OCI-LY7 (cell line): ENCODE measurements around the gene NAA50. TPM values are rescaled to one million over a fixed set of nuclear protein-coding genes. Genes with fewer than 3 reads are reported as not detected.

Experiments
- BruUV-seq: library from RNA; stranded (reverse); fragments of 400-500 nt; replicated peaks from 2 replicates; lab custom pipeline; 2021; lab: Mats Ljungman, UMichigan
- CTCF ChIA-PET: fragments of 300-600 bp; sonication (Branson Sonifier 250); formaldehyde crosslinking; loops from one replicate; lab custom pipeline; 2022; ENCODE audit warnings: antibody characterized with exemption; ENCODE audit not compliant: unreplicated experiment; lab: Charles Lee
- POLR2A ChIA-PET: fragments of 300-600 bp; sonication (Branson Sonifier 250); formaldehyde crosslinking; loops from one replicate; lab custom pipeline; 2022; ENCODE audit warnings: antibody characterized with exemption; lab: Charles Lee
- DNase-seq: peaks from one replicate; pipeline ENCODE4 v3.0.0-alpha.2; 2015; ENCODE audit warnings: low spot score
- H2AFZ ChIP-seq: fragments of 200-600 bp; sonication (generic), shearing (Covaris generic); 2 replicates; pipeline ENCODE4 v1.6.1; 2014; ENCODE audit warnings: mild to moderate bottlenecking, antibody characterized with exemption, low read length, moderate library complexity
- H3K27ac ChIP-seq: fragments of 200-600 bp; sonication (generic); 2 replicates; pipeline ENCODE4 v1.5.1; 2014; ENCODE audit warnings: mixed run types, low read depth, mild to moderate bottlenecking, moderate library complexity, low read length, inconsistent platforms; ENCODE audit not compliant: poor library complexity, severe bottlenecking
- H3K36me3 ChIP-seq: fragments of 200-600 bp; sonication (generic); 2 replicates; pipeline ENCODE4 v1.6.1; 2014; ENCODE audit warnings: mild to moderate bottlenecking, antibody characterized with exemption, low read length, moderate library complexity, mixed read lengths; ENCODE audit not compliant: insufficient read depth
- H3K4me1 ChIP-seq: fragments of 200-600 bp; sonication (generic); 2 replicates; pipeline ENCODE4 v1.5.1; 2014; ENCODE audit warnings: mild to moderate bottlenecking, low read length; ENCODE audit not compliant: insufficient read depth, poor library complexity, severe bottlenecking
- H3K4me2 ChIP-seq: fragments of 200-600 bp; sonication (generic); 2 replicates; pipeline ENCODE4 v1.6.1; 2014; ENCODE audit warnings: mild to moderate bottlenecking, low read length
- H3K4me3 ChIP-seq: fragments of 200-600 bp; sonication (generic); 2 replicates; pipeline ENCODE4 v1.5.1; 2014; ENCODE audit warnings: mild to moderate bottlenecking, low read depth, low read length; ENCODE audit not compliant: poor library complexity, severe bottlenecking
- H3K79me2 ChIP-seq: fragments of 200-600 bp; sonication (generic); 2 replicates; pipeline ENCODE4 v1.6.1; 2016; ENCODE audit warnings: low read depth, mild to moderate bottlenecking, low read length, moderate library complexity, mixed read lengths; ENCODE audit not compliant: insufficient read depth
- H3K9me2 ChIP-seq: fragments of 200-600 bp; sonication (generic); 2 replicates; pipeline ENCODE4 v1.6.1; 2016; ENCODE audit warnings: mild to moderate bottlenecking, low read length, mixed read lengths; ENCODE audit not compliant: insufficient read depth
- H3K9me3 ChIP-seq: fragments of 200-600 bp; sonication (generic); 2 replicates; pipeline ENCODE4 v1.6.1; 2014; ENCODE audit warnings: mild to moderate bottlenecking, mixed run types, low read length, mixed read lengths
- H4K20me1 ChIP-seq: fragments of 200-600 bp; sonication (generic); 2 replicates; pipeline ENCODE4 v1.6.1; 2014; ENCODE audit warnings: mild to moderate bottlenecking, antibody characterized with exemption, low read length, moderate library complexity, mixed read lengths; ENCODE audit not compliant: insufficient read depth
- CTCF ChIP-seq: fragments of 200-600 bp; sonication (generic); conservative IDR thresholded peaks from 2 replicates; pipeline ENCODE4 v1.5.1; 2014; ENCODE audit warnings: mild to moderate bottlenecking, antibody characterized with exemption, low read length, moderate library complexity, mixed read lengths
- EZH2phosphoT487 ChIP-seq: fragments of 200-600 bp; sonication (generic); IDR thresholded peaks from 2 replicates; pipeline ENCODE4 v1.6.1; 2018; ENCODE audit warnings: low read depth, borderline replicate concordance, mild to moderate bottlenecking, mixed run types, antibody characterized with exemption, low read length, moderate library complexity, mixed read lengths
- intact Hi-C: fragments of 100-400 bp; cut with micrococcal nuclease; formaldehyde crosslinking; loops from one replicate; pipeline ENCODE4 v1.10.0; 2022; ENCODE audit not compliant: unreplicated experiment
- total RNA-seq, 2 experiments: library from RNA; depleted of rRNA in 1 of 2; stranded (reverse); fragments of >200 nt in 1 of 2; shearing (Covaris generic) in 1 of 2; gene quantifications; 2 replicates each; pipeline ENCODE4 v1.2.3, GENCODE V29; 2014 to 2022

Gene NAA50
- total RNA-seq, 2 experiments from 2014 or later = 172 to 223 TPM

GRCh38 chr3:113695431-113695785 lies 50.6 kb downstream of the NAA50 start:
- peaks cover 19% of the 10 kb centered on the region for H3K4me1 ChIP-seq
- POLR2A ChIA-PET = interaction anchor here (0.5 to 1.6 kb wide), 7 partner anchors 8 to 399 kb away, joined by 3 to 5 read pairs (median 4); partner anchors contain the start of genes ATP6V1A and NAA50

DNA sequence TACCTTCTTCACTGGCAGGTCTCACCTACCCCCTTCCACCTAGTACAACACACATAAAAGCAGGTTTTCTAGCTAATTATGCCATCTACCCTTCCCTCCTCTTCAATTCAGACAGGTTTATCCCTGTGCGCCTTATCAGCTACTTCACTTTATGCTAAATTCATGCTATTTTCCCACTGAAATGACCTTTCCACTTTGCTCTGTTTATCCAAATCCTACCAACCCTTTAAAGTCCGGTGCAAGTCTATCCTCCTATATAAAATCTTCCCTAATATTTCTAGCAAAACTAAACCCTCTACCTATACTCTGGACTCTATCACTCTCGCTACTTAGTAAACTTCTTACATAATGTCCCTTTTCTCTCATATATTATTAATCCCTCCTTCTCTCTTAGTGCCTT lies 55.6 kb downstream of the NAA50 start:
- intact Hi-C loops = no loop called here
- H3K4me1 ChIP-seq = peaks cover 7% of the 10 kb centered on the region
- BruUV-seq = no TSS peak
- no peak overlapping the region for H3K4me3 ChIP-seq
- no peaks in the 10 kb centered on the region for H3K9me2 ChIP-seq
- no peak overlapping the region for H3K4me2 ChIP-seq
- no peak overlapping the region for H2AFZ ChIP-seq
- ChIA-PET POLR2A (interaction anchor here (1.2 kb wide), 1 partner anchor 22 kb away, joined by 3 read pairs; no protein-coding TSS in a partner anchor), CTCF (no interaction called here)
- H3K79me2 ChIP-seq = peaks cover 19% of the 10 kb centered on the region; the same call in 1 of the 2 replicates
- TF ChIP-seq EZH2phosphoT487 (no peak), CTCF (no peak)
- no peaks in the 10 kb centered on the region for H4K20me1 ChIP-seq
- H3K36me3 ChIP-seq = peaks cover 12% of the 10 kb centered on the region; the same call in 1 of the 2 replicates
- H3K27ac ChIP-seq = no peak overlapping the region
- no peaks in the 10 kb centered on the region for H3K9me3 ChIP-seq
- no peak for DNase-seq

More at GRCh38 chr3:113695431-113695785, 50.6 kb downstream of the NAA50 start:
- Histone ChIP-seq H3K36me3 (no peaks in the 10 kb centered on the region), H2AFZ (peak overlapping the region; percentile 77; the same call in 1 of the 2 replicates), H3K4me3 (peak overlapping the region; percentile 75), H3K9me3 (no peaks in the 10 kb centered on the region), H3K9me2 (no peaks in the 10 kb centered on the region), H3K79me2 (peaks cover 32% of the 10 kb centered on the region; the same call in 1 of the 2 replicates), H3K27ac (peak overlapping the region; percentile 44), H4K20me1 (no peaks in the 10 kb centered on the region), H3K4me2 (peak overlapping the region; percentile 85)
- CTCF ChIA-PET = interaction anchor here (1.0 kb wide), 1 partner anchor 88 kb away, joined by 3 read pairs; no protein-coding TSS in a partner anchor
- intact Hi-C loops = no loop called here
- TF ChIP-seq CTCF (no peak), EZH2phosphoT487 (no peak)
- TSS peak; percentile 71 for BruUV-seq
- DNase-seq = peak; percentile 24

DNA sequence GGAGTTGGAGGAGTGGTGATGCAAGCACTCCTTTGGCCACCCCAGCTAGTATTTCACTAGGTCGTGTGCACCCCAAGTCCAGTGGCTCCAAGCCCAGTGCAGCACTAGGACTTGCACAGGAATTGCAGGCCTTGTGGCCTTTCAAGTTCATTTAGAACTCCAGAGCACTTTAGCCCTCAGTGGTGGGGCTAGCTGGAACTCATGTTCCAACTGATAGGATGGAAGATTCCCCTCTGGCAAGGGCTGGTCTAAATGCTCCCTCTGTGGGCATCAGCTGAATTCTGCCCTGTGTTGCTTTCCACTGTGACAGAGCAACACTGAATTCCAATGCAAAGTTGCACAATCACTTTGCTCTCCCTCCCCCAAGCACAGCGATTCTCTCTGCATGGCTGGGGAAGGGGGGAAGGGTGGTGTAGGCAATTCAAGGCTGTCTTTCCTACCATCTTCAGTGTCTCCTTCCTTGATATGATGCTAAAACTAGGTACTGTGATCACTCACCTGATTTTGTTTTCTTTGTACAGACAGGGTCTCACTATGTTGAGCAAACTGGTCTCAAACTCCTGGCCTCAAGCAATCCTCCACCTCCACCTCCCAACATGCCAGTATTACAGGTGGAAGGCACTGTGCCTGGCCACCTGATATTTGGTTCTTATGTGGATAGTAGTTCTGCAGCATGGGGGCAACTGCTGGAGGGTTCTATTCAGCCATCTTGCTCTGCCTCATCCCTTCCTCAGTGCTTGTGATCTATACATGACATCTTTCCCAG lies 59.9 kb downstream of the NAA50 start:
- no peak overlapping the region for H2AFZ ChIP-seq
- no TSS peak for BruUV-seq
- no peak overlapping the region for H3K4me3 ChIP-seq
- H3K9me3 ChIP-seq = peaks cover 7% of the 10 kb centered on the region; the same call in 1 of the 2 replicates
- no peaks in the 10 kb centered on the region for H3K9me2 ChIP-seq
- H3K4me1 ChIP-seq = no peaks in the 10 kb centered on the region
- intact Hi-C loops = no loop called here
- no peak for DNase-seq
- TF ChIP-seq CTCF (no peak), EZH2phosphoT487 (no peak)
- H3K4me2 ChIP-seq = no peak overlapping the region
- no peak overlapping the region for H3K27ac ChIP-seq
- ChIA-PET POLR2A (no interaction called here), CTCF (no interaction called here)
- peaks cover 22% of the 10 kb centered on the region for H3K36me3 ChIP-seq
- H3K79me2 ChIP-seq = no peaks in the 10 kb centered on the region
- H4K20me1 ChIP-seq = no peaks in the 10 kb centered on the region
